ENCODE measurements around the gene TMEM60. TPM values are rescaled to one million over a fixed set of nuclear protein-coding genes. Genes with fewer than 3 reads are reported as not detected.

Gene TMEM60
- total and polyA plus RNA-seq, 2 of the 8 experiments (the other 6 are each of a cell fraction or from before 2014, with no cell fraction given): 22.1 to 29.2 TPM

DNA sequence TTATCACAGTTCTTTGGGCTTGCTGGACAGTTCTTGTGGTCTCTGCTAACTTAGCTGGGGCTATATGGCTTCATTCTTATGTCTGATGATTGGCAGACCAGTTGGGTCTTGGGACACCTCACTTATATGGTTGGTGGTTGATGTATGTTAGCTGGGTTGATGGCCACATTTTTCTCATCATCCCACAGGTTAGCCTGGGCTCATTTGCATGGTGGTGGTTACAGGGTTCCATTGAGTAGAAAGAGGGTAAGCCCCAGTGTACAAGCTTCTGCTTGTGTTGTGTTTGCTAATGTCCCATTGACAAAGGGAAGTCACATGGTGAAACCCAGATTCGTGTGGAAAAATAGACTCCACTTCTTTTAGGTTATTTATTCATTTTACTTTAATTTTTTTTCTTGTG is 40.6 kb downstream of the TMEM60 start:
- Histone ChIP-seq H4K8ac (ENCODE audit: extremely low read depth, insufficient read depth, low read length) (no peak overlapping the region), H4K91ac (replicated peaks; ENCODE audit: insufficient read length, low read length) (no peak overlapping the region), H2AK5ac (ENCODE audit: low read depth, low read length) (no peak overlapping the region), H2BK15ac (ENCODE audit: low read length) (no peak overlapping the region), H2BK120ac (replicated peaks; ENCODE audit: low read depth, low read length) (no peak overlapping the region), H3K14ac (ENCODE audit: insufficient read length) (no peak overlapping the region), H2AFZ (ENCODE audit: low read length) (no peak overlapping the region), H3K56ac (replicated peaks; ENCODE audit: insufficient read length, low read depth, low read length) (no peak overlapping the region), H3K79me2 (ENCODE audit: control insufficient read depth in 1 of 2, insufficient read depth in 2 of 2, low read length in 2 of 2) (peaks cover 0 to 36% of the 10 kb centered on the region in 2 experiments; a peak in 2 of 4 replicates), H3K23me2 (ENCODE audit: low read depth, low read length) (no peaks in the 10 kb centered on the region), H3K9ac (replicated peaks in 1 of 4; ENCODE audit: extremely low read depth in 1 of 4, low read depth in 3 of 4, low read length in 3 of 4) (no peak overlapping the region), H3K4me1 (replicated peaks in 1 of 4; ENCODE audit: control insufficient read depth in 3 of 4, insufficient read depth in 4 of 4, low read length in 3 of 4) (no peaks in the 10 kb centered on the region), H3K4me2 (ENCODE audit: insufficient read depth in 1 of 2, low read depth in 2 of 2, low read length in 2 of 2) (no peak overlapping the region), H2BK12ac (ENCODE audit: low read depth, low read length) (no peak overlapping the region), H3K9me3 (ENCODE audit: insufficient read depth in 2 of 2, low read depth in 1 of 2, low read length in 1 of 2) (no peaks in the 10 kb centered on the region), H3K4ac (replicated peaks; ENCODE audit: insufficient read length, low read depth, low read length) (no peak overlapping the region), H2BK5ac (ENCODE audit: low read depth, low read length) (no peak overlapping the region), H3K27ac (ENCODE audit: low read depth, low read length) (no peak overlapping the region), H4K20me1 (replicated peaks in 1 of 2; ENCODE audit: control insufficient read depth in 1 of 2, insufficient read depth in 2 of 2, low read length in 2 of 2) (peaks cover 0 to 4% of the 10 kb centered on the region in 2 experiments), H3K4me3 (ENCODE audit: extremely low read depth in 1 of 4, insufficient read depth in 2 of 4, low read depth in 3 of 4, low read length in 4 of 4) (no peak overlapping the region), H3K18ac (ENCODE audit: extremely low read depth, low read length) (no peak overlapping the region), H3K27me3 (replicated peaks in 1 of 4; ENCODE audit: control insufficient read depth in 3 of 4, extremely low read depth in 1 of 4, insufficient read depth in 3 of 4, low read length in 3 of 4) (no peaks in the 10 kb centered on the region), H3K36me3 (ENCODE audit: control insufficient read depth in 2 of 4, insufficient read depth in 4 of 4, low read length in 3 of 4) (no peaks in the 10 kb centered on the region), H3K79me1 (ENCODE audit: low read depth, low read length) (no peaks in the 10 kb centered on the region), H2BK20ac (ENCODE audit: low read length) (no peak overlapping the region), H4K5ac (ENCODE audit: insufficient read length, low read depth, low read length) (no peak overlapping the region), H3K23ac (ENCODE audit: insufficient read length) (no peak overlapping the region)
- ChIA-PET POLR2A (ENCODE audit: partially characterized antibody) (interaction anchor here (1.6 kb wide), 1 partner anchor 9 kb away, joined by 4 read pairs; no protein-coding TSS in a partner anchor), CTCF (ENCODE audit: partially characterized antibody) (interaction anchor here (0.7 to 3.9 kb wide), 8 partner anchors 8 to 106 kb away, joined by 3 to 40 read pairs (median 8); no protein-coding TSS in a partner anchor)
- no peak for TF ChIP-seq RXRA (IDR thresholded peaks at IDR 0.05; ENCODE audit: insufficient read depth, low read depth, low read length)
- TF ChIP-seq TAF1 (IDR thresholded peaks at IDR 0.05; ENCODE audit: low read depth, low read length): no peak
- no peak for FAIRE-seq
- no peak for DNase-seq (ENCODE audit: low read depth in 1 of 2, low spot score in 2 of 2)
- WGBS, 2 experiments (ENCODE audit: extremely low coverage in 1 of 2, insufficient coverage in 1 of 2, insufficient read length in 1 of 2, insufficient replicate concordance in 2 of 2, low coverage in 1 of 2, low lambda C conversion rate in 2 of 2, missing lambda C conversion rate in 1 of 2): 71% methylated on average over 1 of the region's 1 CpG; no CpG with 5 or more reads in 1 of the 2 experiments
